HL-60/S4 (cell line): ENCODE measurements around the gene DUSP10.

Experiments used
- in situ Hi-C: fragments of 300-500 bp; cut with MboI; formaldehyde crosslinking; loops from 2 replicates; pipeline ENCODE4 v1.14.3; 2022; ENCODE audit warnings: low sequenced_read_pairs

The DUSP10 gene

DNA sequence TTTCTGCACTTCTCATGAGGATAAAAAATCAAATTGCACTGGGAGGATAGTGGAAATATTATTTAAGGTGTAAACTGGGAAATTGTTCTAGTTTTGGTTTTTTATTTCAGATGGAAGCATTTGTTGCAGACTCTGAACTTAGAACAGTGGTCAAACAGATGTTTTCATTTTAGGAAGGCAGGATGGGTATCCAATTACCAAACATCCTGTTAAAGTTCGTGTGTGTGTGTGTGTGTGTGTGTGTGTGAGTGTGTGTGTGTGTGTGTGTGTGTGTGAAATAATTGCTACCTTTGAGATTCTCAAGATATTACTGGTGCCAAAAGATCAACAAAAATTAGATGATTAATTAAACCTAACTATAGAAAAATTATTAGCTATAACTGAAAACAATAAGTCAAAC lies 24.3 kb upstream of the DUSP10 start:
- in situ Hi-C loops = no loop called here

DNA sequence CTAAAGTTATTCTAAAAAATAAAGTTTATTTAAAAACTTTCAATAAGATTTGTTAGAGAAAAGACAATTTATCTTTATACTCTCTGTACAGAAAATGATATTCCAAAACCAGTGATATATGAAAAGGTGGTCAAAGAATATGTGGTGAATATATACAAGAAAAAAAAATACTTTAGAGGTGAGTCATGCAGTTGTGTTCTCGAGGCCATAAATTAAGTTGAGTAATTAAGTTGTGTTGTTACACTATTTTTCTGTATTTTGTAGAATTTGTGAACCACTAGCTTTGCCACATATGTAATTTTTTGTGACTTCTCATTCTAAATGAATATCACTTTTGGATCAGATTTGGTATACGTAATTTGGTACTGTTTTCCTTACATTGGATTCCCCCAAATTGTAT lies 23.6 kb upstream of the DUSP10 start:
- in situ Hi-C loops = no loop called here

DNA sequence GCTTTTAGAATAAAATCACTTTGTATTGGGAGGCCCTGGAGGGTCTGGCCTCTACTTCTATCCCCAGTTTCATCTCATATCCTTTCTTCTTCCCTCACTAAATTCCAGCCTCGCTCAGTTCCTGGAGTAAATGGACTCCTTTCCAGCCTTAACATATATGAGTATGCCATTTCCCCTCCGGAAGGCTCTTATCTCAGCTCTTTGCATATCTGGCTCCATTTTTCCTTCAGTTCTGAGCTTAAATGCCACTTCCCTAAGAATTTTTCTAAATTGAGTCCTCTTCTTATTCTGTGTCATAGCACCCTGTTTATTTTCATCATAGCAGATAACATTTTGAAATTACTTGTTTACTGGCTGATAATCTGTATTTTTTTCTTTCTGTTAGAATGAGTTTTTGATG lies 20.2 kb upstream of the DUSP10 start:
- in situ Hi-C loops = no loop called here

DNA sequence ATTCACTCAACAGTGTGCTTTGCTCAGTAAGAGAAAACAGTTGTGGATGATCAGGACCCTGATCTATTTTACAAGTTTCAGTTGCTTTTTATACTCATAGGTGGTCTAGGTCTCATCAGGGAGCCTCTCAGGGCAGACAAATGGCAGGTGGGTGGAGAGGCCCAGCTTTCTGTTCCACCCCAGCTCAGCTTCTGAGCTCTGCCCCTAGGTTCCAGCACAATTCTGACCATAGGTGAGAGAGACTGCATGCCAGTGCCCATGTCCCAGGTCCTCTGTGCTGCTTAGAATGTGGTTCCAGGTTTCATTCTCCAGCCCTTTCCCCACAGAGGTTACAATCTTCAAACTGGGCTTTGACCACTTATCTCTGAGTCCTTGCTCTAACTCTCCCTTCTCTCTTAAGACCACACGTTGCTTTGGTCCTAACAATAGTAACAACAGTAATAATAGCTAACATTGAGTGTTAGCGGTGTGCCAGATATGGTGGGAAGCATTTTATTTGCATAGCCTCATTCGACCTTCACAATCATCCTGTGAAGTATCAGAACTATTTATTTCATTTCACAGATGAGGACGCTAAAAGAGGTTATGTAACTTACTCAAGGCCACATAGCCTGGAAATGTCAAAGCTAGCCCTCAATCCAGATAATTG lies 19.6 kb upstream of the DUSP10 start:
- in situ Hi-C loops = no loop called here

DNA sequence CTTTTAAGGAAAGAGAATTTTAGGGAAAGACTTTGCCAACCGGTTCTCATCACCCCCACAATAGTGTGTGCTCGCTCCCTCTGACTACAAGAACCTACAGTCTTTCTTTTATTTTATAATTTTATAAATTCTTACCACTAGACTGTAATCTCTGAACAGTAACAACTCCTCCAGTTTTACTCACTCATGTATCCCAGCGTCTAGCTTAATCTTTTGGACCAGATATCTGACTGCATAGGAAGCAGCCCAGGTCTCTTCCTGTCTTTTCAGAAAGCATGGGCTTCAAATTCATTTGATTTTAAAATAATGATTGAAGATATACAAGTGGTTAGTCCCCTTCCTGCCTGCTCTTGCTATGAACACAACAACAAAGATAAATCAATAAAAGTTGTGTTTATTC lies 19.0 kb upstream of the DUSP10 start:
- in situ Hi-C loops = no loop called here

DNA sequence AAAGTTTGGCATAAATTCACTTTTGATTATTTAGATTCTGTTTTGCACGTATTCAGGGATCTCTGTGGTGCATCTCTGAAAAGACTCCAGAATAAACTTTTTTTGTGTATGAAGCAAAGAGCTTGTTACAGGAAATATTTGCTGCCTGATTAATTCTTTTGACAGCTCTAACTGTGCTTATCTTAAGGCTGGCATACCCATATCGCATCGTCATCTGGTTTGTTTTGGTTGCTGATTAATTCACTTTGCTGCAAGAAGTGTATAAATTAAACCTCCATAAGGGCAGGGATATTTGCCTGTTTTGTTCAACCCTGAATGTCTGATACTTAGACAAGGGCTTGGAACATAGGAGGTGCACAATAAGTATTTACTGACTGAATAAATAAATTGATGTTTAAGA lies 17.5 kb upstream of the DUSP10 start:
- in situ Hi-C loops = no loop called here

DNA sequence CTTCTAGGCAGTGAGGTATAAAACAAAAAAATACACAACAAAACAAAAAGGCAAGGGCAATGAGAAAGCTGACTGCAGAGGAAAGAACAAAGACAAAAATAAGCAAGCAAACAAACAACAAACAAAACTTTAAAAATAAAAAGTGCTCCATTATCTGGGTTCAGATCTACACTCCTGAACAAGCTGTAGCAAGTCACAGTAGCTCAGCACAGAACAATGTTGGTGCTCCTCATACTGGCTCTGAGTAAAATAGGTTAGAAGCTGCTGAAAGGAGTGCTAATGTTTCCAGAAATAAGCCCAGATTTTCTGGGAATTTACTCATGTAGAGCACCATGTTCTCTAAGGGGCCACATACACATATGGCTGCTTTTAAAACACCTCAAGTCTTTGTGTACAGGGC lies 16.6 kb upstream of the DUSP10 start:
- in situ Hi-C loops = no loop called here

DNA sequence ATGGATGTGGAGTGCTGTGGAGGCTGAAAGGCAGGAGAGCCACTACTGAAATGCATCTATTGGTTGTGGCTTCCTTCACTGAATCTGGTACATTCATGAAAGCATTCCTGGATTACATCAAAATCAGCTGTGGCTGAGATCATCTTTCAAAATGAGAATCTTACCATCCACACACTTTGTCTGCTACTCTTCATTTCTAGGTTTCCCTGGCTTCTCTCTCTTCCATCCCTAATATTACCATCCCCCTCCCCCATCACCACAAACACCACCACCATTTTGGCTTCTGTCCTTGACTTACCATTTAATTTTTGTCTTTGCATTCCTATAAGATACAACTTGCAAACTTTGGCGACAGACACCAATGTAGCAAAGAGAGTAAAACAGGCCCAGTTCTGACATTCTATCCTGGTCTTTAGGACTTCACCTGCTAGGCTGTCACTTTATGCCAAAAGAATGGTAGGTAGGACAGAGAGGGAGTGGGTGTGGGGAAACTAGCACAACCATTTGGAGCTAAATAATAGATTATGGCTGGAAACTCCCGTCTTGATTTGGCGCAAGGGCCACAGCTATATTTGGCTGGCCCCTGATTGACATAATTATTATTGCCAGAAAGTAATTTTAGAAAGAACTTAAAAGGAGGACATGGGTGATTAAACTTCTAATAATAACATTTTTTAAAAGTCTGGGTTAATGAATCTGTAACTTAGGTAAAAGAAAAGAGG lies 15.1 kb upstream of the DUSP10 start:
- in situ Hi-C loops = no loop called here

DNA sequence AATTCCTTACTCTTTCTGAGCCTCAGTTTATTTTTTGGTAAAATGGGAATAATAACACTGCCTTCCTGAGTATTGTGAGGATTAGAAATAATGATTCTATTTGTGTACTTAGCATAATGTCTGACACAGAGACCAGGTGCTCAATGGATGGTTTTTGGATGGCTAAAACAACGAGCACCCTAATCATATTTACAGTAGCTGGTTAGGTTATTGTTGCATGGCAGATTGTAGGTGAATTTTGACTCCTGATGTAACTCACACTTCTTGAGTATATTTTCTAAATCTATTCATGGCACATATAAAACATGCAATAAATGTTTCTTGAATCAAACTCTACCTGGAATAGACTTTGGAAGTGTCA lies 11.9 kb upstream of the DUSP10 start:
- in situ Hi-C loops = no loop called here

DNA sequence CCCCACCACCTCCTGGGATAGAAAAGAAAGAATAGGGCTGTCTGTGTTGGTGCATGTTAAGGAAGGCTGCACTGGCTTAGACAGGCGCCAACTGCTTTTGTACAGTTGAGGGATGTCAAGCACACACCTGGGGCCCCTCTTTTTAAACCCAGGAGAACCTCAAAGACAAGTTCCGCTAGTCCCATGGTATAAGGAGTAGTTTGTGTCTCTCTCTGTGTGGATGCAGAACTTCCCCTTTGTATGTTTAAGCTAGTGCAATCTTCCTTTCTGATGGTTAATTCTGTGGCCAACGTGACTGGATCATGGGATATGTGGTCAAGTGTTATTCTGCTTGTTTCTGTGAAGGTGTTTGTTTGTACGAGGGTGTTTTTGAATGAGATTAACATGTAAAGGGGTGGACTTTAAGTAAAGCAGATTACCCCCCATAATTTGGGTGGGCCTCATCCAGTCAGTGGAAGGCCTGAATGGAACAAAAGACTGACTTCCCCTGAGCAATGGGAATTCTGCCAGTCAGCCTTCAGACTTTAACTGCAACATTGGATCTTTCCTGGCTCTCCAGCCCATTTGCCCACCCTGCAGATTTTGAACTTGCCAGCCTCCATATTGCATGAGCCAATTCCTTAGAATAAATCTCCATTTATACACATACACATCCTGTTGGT lies 9.5 kb upstream of the DUSP10 start:
- in situ Hi-C loops = no loop called here

DNA sequence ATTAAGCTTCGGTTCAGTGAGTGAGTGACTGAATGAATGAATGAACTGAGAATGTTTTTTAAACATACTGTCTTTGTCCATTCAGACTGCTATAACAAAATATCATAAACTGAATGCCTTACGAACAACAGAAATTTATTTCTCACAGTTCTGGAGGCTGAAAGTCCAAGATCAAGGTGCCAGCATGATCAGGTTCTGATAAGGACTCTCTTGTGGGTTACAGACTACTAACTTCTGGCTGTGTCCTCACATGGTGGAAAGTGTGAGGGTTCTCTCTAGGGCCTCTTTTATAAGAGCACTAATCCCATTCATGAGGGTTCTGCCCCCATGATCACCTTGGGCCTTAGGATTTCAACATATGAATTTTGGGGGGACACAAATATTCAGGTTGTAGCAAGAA lies 7.1 kb upstream of the DUSP10 start:
- in situ Hi-C loops = loop anchor here (25.0 kb wide), 1 partner anchor 713 kb away; no protein-coding TSS in a partner anchor

DNA sequence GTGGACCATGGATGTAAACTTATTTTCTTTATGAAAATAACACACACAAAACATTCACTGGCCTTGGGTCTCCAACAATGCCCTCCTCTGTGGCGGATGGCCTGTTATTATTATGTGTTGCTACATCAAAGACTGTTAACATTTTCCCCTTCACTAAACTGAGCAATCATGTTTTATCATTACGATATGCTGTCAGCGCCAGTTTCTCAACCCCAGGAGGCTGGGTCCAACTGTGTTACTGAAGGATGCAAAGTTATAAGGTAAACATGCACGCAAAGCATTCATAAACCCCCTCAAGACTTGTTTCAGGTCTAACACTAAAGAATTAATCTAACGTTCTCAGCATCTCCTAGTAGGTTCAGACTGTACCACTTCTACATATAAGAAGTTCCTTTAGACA lies 6.0 kb upstream of the DUSP10 start:
- in situ Hi-C loops = loop anchor here (25.0 kb wide), 1 partner anchor 714 kb away; no protein-coding TSS in a partner anchor

DNA sequence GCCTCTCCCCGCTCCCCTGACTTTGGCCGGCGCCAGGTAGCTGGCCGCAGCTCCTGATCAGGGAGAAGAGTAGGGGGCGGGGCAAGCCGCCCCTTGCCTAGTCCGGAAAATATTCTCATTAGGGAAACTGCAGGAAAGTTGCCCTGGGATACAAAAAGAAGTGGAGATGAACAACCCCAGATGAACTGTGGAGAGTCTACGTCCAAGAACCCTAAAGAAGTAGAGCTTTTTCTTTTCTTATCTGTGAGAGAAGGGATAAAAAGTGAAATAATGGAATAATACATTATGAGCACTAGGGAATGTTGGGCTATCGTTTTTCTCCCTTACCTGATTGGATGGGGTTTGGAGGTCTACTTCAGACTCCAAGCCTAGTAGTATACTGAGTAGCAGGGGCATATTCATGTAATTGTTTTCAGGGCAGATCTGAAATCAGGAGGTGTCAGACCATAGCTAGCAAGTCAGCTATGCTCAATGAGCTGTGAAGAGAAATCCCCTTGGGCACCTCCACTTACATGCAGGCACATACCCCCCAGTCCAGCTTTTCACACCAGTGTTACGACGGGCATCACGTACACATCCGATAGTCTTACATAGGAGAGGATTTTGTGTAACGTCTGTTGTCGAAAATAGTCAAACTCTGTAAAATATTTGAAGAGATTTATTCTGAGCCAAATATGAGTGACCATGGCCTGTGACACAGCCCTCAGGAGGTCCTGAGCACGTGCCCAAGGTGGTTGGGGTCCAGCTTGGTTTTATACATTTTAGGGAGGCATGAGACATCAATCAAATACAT lies 1.7 kb upstream of the DUSP10 start:
- in situ Hi-C loops = loop anchor here (25.0 kb wide), 1 partner anchor 719 kb away; no protein-coding TSS in a partner anchor

DNA sequence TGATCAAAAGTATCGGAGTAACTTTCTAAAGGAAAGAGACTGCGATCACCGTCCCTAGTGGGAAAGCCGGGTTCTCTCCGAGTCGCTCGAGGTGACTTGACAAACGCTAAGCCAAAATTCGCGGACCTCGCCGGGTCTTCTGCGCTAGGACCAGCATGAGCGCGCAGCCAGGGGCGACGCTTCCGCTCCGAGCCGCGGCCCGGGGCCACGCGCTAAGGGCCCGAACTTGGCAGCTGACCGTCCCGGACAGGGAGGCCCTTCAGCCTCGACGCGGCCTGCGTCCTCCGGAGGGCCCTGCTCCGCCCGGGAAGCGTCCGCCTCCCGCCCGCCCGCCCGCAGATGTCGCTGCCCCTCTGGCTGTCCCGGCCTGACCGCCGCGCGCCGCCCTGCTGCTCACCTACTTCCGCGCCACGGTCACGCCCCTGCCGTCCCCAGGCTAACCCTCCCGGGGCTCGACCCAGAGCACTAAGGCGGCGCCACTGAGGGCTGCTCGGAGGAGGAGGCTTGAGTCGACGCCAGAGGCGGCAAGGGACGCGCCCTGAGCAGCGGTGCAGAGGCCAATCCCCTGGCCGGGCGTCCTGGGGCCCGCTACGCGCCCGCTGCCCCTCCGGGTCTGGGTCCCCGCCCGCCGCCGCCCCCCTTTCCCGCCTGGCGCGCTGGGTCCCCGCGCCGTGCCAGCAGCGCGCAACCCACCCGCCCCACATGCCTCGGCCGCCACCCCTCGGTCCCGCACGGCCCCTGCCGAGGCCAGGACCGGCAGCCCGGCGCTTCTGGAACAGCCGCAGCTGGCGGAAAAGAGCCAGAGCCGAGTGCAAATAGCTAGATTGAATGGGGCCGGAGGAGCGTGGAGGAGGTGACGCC lies 896 bp upstream of the DUSP10 start:
- in situ Hi-C loops = loop anchor here (25.0 kb wide), 1 partner anchor 720 kb away; no protein-coding TSS in a partner anchor

DNA sequence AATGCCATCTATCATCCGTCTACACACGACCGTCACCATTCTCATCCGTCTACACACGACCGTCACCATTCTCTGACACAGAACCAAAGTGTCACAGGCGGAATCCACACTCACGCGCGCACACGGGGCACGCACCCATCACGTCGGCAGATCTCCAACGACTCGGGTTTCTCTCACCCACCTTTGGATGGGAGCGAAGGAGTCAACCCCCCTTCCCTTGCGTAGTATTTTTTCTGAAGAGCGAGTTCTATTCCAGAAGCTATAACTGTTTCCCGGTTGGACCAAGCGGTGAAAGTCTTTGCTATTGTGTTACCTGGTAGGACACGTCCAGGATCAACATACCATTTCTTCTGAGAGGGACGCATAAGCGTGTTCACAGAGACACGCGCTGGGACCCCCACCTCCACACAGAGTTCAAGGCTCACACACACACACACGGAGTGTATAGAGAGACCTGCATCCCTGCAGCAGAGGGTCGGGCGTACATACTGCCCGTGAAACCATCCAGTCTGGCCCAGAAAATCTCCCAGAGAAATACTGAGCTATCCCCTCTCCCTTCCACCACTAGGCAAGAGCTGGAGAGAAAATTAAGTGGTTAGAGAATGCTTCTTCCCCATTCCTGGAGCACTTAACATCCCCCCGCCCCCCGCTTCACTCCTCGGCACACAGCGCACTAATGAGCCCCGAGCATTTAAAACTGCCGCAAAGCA lies 741 bp downstream of the DUSP10 start:
- in situ Hi-C loops = loop anchor here (25.0 kb wide), 1 partner anchor 721 kb away; no protein-coding TSS in a partner anchor

DNA sequence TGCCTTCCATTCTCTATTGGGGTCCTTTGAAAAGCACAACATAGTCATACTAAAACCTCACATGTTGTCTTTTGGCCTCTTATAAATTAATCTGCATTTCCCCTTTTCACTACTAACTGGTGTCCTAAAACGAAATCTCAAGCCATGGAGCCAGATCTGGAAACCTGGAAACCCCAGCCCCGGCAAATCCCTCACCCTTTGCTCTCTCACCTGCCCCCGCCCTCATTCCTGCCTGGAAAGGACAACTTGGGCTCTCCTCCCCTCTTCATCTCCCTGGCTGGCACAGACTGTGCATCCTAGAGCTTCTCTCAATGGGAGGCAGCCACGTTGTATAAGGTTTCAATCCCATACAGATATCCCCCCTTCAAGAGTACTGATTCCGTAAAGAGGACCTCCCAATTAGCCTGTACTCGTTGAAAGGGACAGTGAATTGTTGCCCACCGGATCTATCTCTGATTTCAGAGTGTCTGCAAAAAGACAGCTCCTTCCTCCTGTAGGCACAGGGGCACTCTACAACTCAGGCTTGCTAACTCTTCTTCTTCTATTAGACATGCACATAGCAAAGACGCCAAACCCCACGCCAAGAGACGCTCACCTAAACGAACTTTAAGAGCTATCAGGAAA lies 1.4 kb downstream of the DUSP10 start:
- in situ Hi-C loops = loop anchor here (25.0 kb wide), 1 partner anchor 722 kb away; no protein-coding TSS in a partner anchor

DNA sequence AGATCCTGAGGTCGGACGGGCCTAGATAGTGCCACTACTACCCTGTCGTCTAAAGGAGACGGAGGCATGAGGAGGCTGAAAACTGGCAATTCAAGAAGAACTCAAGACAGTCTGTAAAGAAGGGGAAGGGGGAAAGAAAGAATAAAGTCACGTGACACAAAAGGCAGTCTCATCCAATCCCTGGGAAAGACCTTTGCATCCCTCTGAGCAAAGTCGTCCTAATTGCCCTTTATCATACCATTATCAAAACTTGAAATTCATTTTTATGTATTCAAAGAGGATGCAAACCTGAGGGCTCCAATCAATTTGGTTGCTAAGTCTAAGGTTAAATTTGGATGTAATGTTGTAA lies 2.2 kb downstream of the DUSP10 start:
- in situ Hi-C loops = loop anchor here (25.0 kb wide), 1 partner anchor 723 kb away; no protein-coding TSS in a partner anchor

DNA sequence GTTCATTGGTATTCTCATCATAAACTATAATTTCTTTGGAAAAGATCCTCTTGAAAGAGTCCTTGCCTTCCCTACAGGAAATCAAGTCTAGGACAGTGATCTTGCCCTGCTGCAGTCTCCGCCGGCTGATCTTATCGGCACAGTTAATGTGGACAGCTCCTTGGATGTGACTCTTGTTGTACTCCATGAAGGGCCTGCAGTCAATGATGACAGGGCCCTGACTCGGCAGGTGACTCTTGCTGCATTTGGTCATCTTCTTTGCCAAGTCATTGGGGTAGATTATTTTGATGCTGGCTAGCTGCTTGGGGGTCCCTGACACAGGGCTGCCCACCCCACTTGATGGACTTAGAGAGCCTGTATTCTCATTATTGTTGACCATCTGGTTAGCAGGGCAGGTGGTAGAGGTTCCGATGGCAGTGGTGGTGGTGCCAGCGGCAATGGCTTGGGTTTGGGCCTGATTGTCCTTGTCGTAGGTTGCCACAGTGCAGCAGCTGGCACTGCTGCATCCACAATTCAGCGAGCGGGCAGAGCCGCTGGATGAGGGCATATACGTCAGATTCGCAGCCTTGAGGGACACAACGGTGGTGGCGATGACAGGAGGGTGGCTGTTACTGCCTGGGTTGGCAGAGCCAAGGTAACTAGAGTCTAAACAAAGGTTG lies 2.7 kb downstream of the DUSP10 start:
- in situ Hi-C loops = loop anchor here (25.0 kb wide), 1 partner anchor 723 kb away; no protein-coding TSS in a partner anchor
